HS-27A (cell line): ENCODE results near the gene SIRT3.
"Not testable (repeated sequence)": the region's sequence is repeated elsewhere in the genome, so short reads cannot be mapped to it uniquely, and the experiment has no call there.

Experiments
- DNase-seq: peaks from one replicate; pipeline ENCODE4 v3.0.0-alpha.2; 2012; ENCODE audit warnings: low read depth, missing footprints

The SIRT3 gene

GRCh38 chr11:270451-271318 lies 34.5 kb upstream of the SIRT3 start:
- no peak for DNase-seq

DNA sequence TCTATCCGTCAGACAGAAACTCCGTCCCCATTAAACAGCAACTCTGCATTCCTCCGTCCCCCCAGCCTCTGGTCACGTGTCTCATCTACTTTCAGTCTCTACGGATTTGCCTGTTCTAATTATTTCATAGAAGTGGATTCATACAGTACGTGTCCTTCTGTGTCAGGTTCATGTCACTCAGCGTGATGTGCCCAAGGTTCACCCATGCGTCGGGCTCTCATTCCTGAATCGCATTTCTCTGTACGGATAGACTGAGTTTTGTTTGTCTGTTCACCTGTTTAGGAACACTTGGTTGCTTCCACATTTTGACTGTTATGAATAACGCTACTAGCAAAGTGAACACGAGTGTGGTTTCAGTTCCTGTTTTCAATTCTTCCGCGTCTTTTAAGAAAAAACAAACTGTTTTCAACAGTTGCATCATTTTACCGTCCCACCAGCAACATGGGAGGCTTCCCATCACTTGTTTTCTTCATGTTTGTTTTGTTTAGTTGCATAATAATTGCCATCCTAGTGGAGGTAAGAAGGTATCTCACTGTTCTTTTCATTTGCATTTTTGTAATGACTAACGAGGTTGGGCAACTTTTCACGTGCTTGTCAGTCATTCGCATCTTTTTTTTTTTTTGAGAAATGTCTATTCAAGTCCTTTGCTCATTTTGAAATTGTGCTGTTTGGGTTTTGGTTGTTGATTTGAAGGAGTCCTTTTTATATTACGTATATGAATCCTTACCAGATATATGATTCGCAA lies 33.2 kb upstream of the SIRT3 start:
- no peak for DNase-seq

DNA sequence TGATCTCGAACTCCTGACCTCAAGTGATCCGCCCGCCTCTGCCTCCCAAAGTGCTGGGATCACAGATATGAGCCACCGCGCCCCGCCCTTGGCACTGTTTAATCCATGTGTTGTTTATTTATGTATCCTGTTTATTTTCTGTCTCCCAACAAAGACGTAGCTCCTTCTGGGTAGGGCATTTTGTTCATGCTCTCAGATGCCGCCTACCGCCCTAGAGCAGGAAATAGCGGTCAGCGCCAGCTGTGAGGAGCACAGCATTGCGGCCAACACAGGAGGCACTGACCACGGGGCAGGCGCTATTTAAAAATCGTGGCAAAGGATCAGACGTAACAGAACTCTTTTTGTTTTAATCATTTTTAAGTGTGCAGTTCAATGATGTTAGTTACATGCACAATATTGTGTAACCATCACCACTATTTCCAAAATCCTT lies 32.6 kb upstream of the SIRT3 start:
- not testable (repeated sequence) for DNase-seq

DNA sequence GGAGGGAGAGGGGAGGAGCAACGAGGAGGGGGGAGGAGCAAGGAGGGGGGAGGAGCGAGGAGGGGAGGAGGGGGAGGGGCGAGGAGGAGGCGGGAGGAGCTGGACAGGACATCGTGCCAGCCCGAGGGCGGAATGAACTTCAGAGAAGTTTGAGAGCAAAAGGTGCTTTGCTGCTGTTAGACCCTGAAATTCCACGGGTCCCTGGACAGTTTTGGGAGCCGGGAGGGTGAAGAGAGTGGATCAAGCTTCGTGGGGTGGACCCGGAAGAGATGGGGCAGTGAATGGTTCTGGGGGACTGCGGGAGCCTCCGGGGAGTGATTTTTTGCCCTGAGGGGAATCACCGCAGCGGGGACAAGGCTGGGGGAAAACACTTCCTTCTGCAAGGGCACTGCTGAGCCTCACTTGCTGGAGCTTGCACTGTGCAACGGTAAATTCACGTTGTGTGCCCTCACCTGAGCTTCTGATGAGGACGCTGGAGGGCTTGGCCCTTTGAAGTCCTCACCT lies 31.4 kb upstream of the SIRT3 start:
- DNase-seq: no peak

- DNase-seq: no peak
Observed at GRCh38 chr11:266676-267439, 30.7 kb upstream of the SIRT3 start.

DNA sequence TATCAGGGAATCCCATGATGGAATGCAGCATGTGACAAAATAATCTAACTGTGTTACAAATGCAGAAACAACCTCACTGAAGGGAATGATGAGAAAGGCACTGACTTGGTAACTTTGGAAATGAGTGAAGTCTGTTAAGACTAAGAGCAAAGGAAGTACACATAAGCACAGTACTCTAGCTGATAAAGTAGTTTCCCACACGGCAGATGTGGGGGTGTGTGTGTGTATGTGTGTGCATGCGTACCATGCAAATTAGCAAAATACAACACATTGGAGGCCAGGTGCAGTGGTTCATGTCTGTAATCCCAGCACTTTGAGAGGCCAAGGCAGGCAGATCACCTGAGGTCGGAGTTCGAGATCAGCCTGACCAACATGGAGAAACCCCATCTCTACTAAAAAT lies 25.5 kb upstream of the SIRT3 start:
- DNase-seq: no peak

GRCh38 chr11:259413-259812 lies 23.3 kb upstream of the SIRT3 start:
- no peak for DNase-seq

GRCh38 chr11:257766-258493 lies 21.8 kb upstream of the SIRT3 start:
- no peak for DNase-seq

GRCh38 chr11:256952-257737 lies 21.0 kb upstream of the SIRT3 start:
- DNase-seq: no peak

DNA sequence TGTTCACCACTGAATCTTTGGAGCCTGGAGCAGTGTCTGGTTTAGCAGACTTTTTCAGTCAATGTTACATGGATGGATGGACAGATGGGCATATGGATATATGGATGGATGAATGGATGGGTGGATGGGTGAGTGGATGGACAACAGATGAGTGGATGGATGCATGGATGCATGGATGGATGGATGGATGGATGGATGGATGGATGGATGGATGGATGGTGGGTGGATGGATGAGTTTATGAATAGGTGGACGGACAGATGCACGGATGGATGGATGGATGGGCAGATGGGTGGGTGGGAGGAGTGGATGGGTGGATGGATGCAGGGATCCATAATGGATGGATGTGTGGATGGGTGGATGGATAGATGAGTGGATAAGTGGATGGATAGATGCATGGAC lies 19.7 kb upstream of the SIRT3 start:
- DNase-seq: no peak

GRCh38 chr11:255176-255575 lies 19.0 kb upstream of the SIRT3 start:
- DNase-seq: no peak

GRCh38 chr11:253886-254270 lies 17.7 kb upstream of the SIRT3 start:
- no peak for DNase-seq

- no peak for DNase-seq
Observed at GRCh38 chr11:253160-253885, 17.2 kb upstream of the SIRT3 start.

DNA sequence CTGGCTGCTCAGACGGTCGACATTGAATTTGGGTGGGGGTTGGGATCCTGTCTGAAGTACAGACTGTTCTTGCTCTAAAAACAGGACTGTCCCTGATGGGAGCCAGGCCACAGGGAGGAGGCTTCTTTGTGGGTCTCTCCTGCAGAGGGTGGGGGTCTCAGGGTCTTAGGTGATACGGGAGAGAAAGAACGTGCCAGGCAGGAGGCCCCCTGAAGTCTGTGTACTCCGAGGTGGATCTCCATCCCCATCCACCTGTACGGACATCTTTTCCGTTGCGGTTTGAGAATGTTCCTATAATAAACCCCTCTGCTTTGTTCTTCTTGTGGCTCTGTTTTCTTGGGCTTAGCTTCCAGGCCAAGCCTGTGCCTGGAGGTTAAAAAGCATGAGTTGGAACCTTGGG lies 16.5 kb upstream of the SIRT3 start:
- DNase-seq: no peak

DNA sequence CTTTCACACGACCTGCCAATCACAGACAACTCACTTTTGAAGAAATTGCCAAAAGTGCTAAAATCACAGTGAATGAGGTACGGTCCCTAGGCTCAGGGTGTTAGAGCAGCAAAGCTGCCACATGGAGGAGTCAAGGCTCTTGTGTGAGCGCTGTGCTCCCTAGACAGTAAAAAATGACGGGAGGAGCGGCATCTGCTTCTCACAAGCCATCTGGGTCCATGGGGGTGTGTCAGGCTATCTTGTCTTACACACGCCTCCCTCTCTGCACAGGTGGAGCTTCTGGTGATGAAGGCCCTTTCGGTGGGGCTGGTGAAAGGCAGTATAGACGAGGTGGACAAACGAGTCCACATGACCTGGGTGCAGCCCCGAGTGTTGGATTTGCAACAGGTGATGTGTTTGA lies 15.4 kb upstream of the SIRT3 start:
- no peak for DNase-seq

DNA sequence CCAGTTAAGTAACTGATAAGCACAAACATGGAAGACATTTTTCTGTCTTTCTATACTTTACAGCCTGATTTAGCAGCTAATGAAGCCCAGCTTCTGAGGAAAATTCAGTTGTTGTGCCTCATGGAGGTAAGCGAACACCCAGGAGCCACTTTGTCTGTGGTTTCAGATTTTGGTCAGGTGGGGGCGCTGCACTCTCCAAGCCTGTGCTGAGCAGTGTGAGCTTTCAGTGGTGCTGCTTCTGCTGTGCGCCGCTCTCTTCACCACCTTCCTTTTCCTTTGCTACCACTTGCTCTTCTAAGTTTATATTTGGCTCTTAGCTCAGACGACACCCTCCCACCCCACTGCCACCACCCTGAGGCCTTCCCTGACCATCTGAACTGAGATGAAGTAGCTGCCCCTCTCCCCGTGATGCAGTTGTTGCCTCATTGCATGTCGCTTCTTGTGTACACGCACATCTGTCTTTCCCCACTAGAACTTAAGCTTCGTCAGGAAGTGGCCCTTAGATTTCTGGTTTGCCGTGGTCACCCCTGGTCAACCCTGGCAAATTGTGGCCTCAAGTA lies 14.7 kb upstream of the SIRT3 start:
- no peak for DNase-seq

DNA sequence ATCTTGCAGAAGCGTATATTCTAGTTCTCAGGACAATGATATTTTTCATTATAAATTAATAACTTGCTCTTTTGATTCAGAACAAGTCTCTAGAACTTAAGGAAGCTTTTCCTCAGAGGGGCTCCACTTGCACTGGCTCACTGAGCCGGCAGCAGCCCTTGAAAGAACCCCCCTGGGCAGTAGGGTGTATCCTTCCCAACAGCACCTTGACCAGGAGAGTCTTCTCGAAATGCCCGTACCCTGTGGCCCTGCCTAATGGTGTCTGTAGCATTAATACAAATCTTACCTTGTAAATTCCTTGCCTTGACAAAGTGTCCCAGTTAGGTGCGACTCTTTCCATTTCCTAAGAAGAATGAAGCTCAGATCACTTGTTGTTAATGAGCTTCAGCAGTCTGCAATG lies 14.1 kb upstream of the SIRT3 start:
- no peak for DNase-seq

GRCh38 chr11:249062-249461 lies 12.9 kb upstream of the SIRT3 start:
- DNase-seq: no peak

DNA sequence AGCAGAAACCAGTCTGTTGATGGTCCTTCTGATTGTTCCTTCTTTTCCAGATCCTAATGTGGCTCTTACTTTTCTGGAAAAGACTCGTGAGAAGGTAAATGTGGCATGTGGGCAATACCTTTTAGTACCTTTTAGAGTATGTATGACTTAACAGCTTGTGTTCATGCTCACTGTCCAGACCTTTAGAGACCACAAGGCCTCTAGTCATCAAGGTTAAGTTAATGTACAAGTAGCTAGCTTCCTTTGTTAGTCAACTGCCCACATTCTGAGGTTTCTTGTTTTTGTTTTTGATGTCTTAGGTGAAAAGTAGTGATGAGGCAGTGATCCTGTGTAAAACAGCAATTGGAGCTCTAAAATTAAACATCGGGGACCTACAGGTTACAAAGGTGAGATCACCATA lies 8.2 kb upstream of the SIRT3 start:
- DNase-seq: no peak

- no peak for DNase-seq
Observed at GRCh38 chr11:241634-242033, 5.5 kb upstream of the SIRT3 start.
